ENCODE data around the gene TNFAIP6.
"Not testable (repeated sequence)": the region's sequence is repeated elsewhere in the genome, so short reads cannot be mapped to it uniquely, and the experiment has no call there.

The TNFAIP6 gene, protein sequence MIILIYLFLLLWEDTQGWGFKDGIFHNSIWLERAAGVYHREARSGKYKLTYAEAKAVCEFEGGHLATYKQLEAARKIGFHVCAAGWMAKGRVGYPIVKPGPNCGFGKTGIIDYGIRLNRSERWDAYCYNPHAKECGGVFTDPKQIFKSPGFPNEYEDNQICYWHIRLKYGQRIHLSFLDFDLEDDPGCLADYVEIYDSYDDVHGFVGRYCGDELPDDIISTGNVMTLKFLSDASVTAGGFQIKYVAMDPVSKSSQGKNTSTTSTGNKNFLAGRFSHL

GRCh38 chr2:151357359-151357758 is at the start of gene TNFAIP6:
TNFAIP6 (plus strand) TSS chr2:151357592; CDS start chr2:151357667, 75 bp downstream.
- DNase-seq: no peak

DNA sequence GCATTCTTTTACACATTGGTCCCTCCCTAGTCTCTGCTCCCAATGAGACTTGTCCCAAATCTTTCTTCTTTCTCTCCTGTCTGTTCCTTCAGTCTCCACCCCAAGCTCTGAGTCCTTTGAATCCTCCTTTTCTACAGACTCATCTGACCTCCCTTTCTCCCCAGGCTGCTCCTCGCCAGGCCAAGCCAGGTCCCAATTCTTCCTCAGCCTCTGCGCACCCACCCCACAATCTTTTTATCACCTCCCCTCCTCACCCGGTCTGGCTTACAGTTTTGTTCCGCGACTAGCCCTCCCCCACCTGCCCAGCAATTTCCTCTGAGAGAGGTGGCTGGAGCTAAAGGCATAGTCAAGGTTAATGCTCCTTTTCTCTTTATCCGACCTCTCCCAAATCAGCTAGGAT is 47.1 kb upstream of the TNFAIP6 start:
- DNase-seq: not testable (repeated sequence)

DNA sequence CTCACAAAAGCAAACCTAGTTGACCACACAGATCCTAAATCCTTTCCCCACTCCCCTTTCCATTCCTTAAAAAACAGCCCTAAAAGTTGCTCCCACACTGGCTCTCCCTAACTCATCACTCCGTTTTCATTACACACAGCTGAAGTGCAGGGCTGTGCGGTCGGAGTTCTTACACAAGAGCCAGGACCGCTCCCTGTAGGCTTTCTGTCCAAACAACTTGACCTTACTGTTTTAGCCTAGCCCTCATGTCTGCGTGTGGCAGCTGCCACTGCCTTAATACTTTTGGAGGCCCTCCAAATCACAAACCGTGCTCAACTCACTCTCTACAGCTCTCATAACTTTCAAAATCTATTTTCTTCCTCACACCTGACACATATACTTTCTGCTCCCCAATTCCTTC is 45.0 kb upstream of the TNFAIP6 start:
- DNase-seq: not testable (repeated sequence)

DNA sequence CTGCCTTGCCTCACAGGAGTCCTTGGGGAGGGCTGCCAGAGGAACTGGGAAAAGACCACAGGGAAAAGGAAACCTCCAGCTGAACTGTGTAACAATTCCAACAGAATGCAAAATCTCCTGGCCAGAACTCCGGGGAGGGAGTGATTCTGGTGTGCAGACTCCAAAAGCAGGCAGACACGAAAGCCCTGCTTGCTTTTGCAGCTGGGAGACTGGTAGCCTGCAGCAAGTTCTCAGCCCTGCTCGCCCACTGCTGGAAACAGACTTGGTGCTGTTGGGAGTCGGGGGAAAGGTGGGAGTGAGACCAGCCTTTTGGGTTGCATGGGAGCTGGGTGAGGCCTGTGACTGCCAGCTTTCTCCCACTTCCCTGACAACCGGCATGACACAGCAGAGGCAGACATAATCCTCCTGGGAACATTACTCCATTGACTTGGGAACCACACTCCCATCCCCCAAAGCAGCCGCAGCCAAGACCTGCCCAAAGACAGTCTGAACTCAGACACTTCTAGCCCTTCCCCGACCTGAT is 42.0 kb upstream of the TNFAIP6 start:
- DNase-seq: no peak

DNA sequence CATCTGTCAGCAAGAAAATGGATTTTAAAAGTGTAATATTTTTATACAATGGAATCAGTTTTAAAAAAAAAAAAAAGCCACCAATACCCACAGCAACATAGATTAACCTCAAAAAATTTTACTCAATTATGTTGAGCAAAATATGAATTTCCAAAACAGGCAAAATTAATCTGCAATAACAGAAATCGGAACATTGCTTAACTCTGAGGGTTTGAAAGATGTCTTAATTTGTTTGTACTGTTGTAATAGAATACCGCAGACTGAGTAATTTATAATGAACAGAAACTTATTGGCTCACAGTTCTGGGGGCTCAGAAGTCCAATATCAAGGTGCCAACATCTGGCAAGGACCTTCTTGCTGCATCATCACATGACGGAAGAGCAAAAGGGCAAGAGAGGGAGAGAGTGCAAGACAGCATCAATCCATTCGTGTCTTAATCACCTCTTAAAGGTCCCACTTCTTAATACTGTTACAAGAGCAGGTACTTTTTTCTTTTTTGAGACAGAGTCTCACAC is 31.8 kb upstream of the TNFAIP6 start:
- DNase-seq: no peak

DNA sequence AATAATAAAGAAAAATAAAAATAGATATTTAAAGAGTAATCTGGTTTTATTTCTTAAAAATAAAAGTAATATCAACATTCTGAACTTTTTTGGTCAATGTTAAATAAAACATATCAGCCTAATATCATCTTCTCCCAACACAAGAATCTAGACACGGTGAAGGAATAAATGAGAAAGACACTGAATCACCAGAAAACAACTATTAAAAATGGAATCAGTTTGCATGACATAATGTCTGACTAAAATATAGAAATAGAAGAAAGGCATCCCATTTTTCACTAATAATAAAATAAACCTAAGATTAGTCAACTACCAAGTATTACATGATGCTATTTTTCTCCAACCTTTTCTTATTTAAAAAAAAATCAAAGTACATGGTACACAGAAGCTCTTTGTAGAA is 30.8 kb upstream of the TNFAIP6 start:
- no peak for DNase-seq

- DNase-seq: no peak
Observed at GRCh38 chr2:151329998-151330397, 27.4 kb upstream of the TNFAIP6 start.

DNA sequence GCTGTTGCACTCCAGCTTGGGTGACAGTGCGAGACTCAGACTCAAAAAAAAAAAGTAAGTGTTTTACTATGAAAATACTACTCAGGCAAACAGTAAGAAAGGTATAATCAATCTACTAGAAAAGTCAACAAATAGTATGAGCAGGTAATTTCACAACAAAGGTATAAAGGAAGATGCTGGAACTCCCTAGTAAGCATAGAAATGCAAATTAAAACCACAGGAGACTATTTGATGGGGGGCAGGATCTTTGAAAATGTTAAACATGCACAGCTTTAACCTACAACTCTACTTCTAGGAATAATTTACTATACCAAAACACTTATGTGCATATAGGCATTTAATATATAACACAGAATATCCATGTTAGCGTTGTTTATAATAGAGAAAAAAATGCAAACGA is 24.3 kb upstream of the TNFAIP6 start:
- DNase-seq: no peak

DNA sequence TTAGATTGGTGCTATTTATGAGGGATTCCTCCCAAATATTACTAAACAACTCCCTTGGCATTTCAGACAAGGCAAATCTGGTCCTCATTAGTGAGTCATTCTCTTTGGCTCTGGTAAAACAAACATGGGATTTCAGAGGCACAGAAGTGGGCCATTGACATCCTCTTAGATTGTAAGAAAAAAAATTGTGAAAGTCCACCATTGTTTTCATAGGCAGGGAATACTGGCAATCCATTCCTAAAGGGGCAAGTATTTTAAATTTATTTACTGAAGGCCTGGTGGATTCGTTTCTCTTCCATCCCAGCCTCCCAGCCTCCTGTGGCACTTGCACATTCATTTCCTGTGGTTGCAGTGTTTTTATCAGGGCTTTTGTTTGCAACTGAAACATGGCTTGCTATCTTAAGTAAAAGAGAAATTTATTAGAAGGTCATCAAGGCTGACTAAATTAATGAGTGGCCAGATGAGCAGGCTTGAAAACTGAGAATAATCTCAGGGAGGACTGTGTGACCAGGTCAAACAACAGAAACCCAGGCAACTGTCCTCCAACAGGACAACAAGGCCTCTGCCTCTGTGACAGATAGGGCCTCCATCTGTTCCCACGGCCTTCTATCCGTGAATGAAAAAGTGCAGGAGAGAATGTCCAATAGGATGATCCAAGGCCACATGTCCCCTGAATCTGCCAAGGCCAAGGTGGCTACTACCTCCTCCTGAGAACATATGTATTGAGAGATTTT is 23.1 kb upstream of the TNFAIP6 start:
- DNase-seq: no peak

DNA sequence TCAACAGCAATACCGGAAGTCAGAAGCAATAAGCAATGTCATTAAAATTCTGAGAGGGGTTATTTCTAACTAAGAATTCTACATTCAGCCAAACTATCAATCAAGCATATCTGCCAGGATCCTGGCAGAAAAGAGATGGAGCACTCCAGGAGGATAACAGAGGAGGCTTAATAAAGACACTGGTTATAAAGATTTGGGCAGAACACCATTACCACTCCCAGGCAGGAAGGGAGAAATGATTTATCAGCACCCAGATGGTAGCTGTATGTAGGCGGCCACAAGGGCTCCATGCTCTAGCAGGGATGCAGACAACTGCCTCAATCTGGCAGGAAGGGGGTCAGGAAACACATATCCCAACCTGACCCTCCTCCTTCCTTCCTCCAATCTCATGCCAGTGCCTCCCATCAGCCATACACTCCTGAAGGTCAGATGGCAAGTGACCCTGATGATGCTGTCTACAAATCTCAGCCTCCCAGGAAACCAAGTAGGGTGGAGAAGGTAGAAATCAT is 20.5 kb upstream of the TNFAIP6 start:
- no peak for DNase-seq

- no peak for DNase-seq
Observed at GRCh38 chr2:151337643-151338042, 19.7 kb upstream of the TNFAIP6 start.

- DNase-seq: no peak
Observed at GRCh38 chr2:151338115-151338514, 19.3 kb upstream of the TNFAIP6 start.

DNA sequence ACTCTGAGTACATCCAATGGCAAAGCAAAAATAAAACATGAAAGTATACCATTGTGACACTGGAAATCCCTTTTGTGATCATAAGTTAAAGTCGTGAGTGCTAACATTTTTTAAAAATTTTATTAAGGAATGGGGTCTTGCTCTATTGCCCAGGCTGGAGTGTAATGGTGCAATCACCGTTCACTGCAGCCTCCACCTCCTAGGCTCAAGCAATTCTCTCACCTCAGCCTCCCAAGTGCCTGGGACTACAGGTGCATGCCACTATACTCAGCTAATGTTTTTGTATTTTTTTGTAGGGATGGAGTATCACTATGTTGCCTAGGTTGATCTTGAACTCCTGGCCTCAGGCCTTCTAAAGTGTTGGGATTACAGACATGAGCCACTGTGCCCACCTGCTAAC is 14.3 kb upstream of the TNFAIP6 start:
- DNase-seq: no peak

GRCh38 chr2:151344191-151344590 is 13.2 kb upstream of the TNFAIP6 start:
- DNase-seq: not testable (repeated sequence)

DNA sequence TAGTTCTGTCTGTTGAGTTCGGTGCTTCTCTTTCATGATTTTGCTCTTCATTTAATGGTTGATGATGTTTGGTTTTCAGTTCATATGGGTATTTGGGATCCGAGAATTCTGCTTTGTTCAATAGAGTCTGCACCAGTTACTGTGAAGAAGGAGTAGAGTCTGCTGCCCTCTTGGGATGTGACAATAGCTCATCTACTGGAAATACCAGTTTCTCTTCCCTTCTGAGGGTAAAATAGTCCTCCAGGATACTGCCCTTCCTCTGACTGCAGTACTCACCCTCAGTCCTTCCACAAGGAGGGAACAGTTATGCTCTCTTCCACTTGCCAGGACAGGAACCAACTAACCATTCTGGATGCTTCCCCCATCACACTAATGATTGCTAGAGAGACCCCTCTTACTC is 12.5 kb upstream of the TNFAIP6 start:
- DNase-seq: no peak

GRCh38 chr2:151347294-151347693 is 10.1 kb upstream of the TNFAIP6 start:
- no peak for DNase-seq

DNA sequence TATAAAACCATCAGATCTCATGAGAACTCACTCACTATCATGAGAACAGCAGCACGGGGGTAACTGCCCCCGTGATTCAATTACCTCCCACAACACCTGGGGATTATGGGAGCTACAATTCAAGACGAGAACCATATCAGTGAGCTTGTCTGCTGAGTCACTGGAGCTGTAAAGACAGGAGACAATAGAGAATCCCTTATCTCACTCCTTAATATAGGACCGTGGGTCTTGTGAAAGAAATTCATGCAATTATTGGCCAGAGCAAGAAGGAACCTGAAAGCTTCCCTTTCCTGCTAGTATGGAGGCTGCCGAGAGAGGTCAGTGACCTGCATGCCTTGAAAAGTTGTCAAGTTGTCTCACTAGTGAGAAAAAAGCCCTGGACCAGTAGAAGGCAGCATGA is 9.5 kb upstream of the TNFAIP6 start:
- no peak for DNase-seq

GRCh38 chr2:151350579-151351195 is 6.7 kb upstream of the TNFAIP6 start:
- DNase-seq: no peak

- DNase-seq: no peak
Observed at GRCh38 chr2:151353995-151354394, 3.4 kb upstream of the TNFAIP6 start.

DNA sequence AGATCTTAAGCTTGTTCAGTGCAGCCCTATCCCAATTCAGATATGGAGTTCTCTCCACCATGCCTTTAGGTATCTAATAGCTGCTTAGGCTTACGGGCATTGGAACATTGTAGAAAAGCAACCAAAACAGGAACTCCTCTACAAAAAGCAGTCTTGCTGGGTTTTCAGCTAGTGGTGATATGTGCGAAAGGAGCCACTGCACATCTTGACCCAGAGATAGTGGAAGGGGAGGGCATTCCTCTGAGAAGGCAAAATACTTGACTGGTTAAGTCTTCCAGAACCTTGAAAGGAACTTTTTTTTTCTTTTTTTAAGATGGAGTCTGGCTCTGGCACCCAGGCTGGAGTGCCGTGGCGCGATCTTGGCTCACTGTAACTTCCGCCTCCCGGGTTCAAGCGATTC is 2.6 kb upstream of the TNFAIP6 start:
- DNase-seq: no peak

- no peak for DNase-seq
Observed at GRCh38 chr2:151358166-151358970, 976 bp downstream of the TNFAIP6 start.

DNA sequence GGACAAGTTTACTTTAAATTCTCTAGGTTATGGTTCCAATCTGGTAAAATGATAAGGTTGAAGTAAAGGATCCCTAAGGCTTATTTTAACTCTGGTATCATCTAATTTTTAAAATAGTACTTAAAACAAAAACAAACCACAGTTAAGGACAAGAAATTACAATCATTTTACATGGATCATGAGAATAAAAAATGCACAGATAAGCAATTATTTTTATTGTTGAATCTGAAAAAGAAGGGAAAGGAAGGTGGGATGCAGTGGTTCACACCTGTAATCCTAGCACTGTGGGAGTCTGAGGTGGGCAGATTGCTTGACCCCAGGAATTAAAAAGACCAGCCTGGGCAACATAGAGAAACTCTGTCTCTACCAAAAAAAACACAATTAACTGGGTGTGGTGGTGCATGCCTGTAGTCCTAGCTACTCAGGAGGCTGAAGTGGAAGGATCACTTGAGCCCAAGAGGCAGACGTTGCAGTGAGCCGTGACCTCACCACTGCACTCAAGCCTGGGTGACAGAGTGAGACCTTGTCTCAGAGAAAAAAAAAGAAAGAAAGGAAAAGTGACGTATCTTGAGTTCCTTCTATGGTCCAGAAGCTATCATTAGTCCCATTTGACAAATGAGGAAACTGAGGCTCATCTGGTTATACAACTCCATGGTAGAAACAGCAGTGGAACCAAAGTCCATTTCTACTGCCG is 2.5 kb downstream of the TNFAIP6 start:
- no peak for DNase-seq

Measured in stimulated activated CD4-positive, alpha-beta T cell treated with anti-CD3 and anti-CD28 coated beads, Interleukin-1b, Interleukin-23, amount 100 ng/mL, for 48 hours (primary cell).